Gastrocnemius medialis (tissue), 4 donors: ENCODE data around the gene BPHL. TPM values are rescaled to one million over a fixed set of nuclear protein-coding genes. Genes with fewer than 3 reads are reported as not detected.

Experiments used
- ATAC-seq, 2 donors: fragments of 150-250 bp; one replicate each; pipeline ENCODE4 v1.9.1; 2016
- DNase-seq, 2 donors: peaks; one replicate each; pipeline ENCODE4 v3.0.0-alpha.2; 2019
- H3K27ac ChIP-seq, 4 donors: fragments of 200-600 bp; sonication (generic); 1 replicate in 1 of 4; 2 replicates in 3 of 4; pipeline ENCODE4 v1.5.1; 2016 to 2018; ENCODE audit warnings: mild to moderate bottlenecking in 2 of 4, moderate library complexity in 1 of 4
- H3K27me3 ChIP-seq, 3 donors: fragments of 200-600 bp; sonication (generic) in 2 of 3; 1 replicate in 1 of 3; 2 replicates in 2 of 3; pipeline versions ENCODE4 v1.5.1 to v1.6.0; 2016 to 2019; ENCODE audit warnings: mild to moderate bottlenecking in 1 of 3, moderate library complexity in 1 of 3
- H3K36me3 ChIP-seq, 2 donors: fragments of 200-600 bp; sonication (generic) in 1 of 2; one replicate each; pipeline ENCODE4 v1.5.1; 2017 to 2018
- H3K4me1 ChIP-seq, 2 donors: fragments of 200-600 bp; sonication (generic) in 1 of 2; one replicate each; pipeline ENCODE4 v1.5.1; 2016 to 2017; ENCODE audit warnings: mild to moderate bottlenecking in 2 of 2
- H3K4me3 ChIP-seq, 4 donors: fragments of 200-600 bp; sonication (generic) in 3 of 4; 1 replicate in 1 of 4; 2 replicates in 3 of 4; pipeline ENCODE4 v1.5.1; 2016 to 2019; ENCODE audit warnings: mild to moderate bottlenecking in 2 of 4
- H3K9me3 ChIP-seq, 3 donors: fragments of 200-600 bp; sonication (generic) in 2 of 3; 1 replicate in 1 of 3; 2 replicates in 2 of 3; pipeline ENCODE4 v1.5.1; 2016 to 2019
- CTCF ChIP-seq, 5 experiments: fragments of 450-650 bp in 3 of 5; fragments of 200-600 bp in 2 of 5; sonication (generic) in 2 of 5; IDR thresholded peaks in 4 of 5; conservative IDR thresholded peaks in 1 of 5; 1 replicate in 4 of 5; 2 replicates in 1 of 5; pipeline ENCODE4 v1.5.1; 2016 to 2019; ENCODE audit warnings: antibody characterized with exemption in 5 of 5, mild to moderate bottlenecking in 3 of 5, moderate library complexity in 3 of 5
- POLR2A ChIP-seq, 2 donors: fragments of 450-650 bp; IDR thresholded peaks; one replicate each; pipeline ENCODE4 v1.6.1; 2017; ENCODE audit warnings: antibody characterized with exemption in 2 of 2, mild to moderate bottlenecking in 2 of 2, moderate library complexity in 2 of 2
- in situ Hi-C, 4 donors: fragments of 200-750 bp; cut with MboI; loops; one replicate each; pipeline versions ENCODE4 v1.15.0 to v1.8.0; 2017; ENCODE audit warnings: low sequenced_read_pairs in 4 of 4
- intact Hi-C: fragments of 100-400 bp; cut with DNase I; formaldehyde crosslinking; loops from one replicate; pipeline ENCODE4 v1.15.1; 2023; ENCODE audit warnings: low total_unique reads
- total RNA-seq, 4 donors: library from RNA; depleted of rRNA; stranded (reverse); fragments of >200 nt; gene quantifications; one replicate each; pipeline versions ENCODE4 v1.1.0 to v1.2.3, GENCODE V29; 2016

BPHL gene
- total RNA-seq, 4 donors from 2014 or later, result 4.7 to 8.7 (median 5.8) TPM

GRCh38 chr6:3108746-3109414, 9.6 kb upstream of the BPHL start:
- H3K36me3 ChIP-seq, result peaks cover 7 to 78% of the 10 kb centered on the region in 2 donors
- no peak for TF ChIP-seq POLR2A (IDR thresholded peaks at IDR 0.05)
- no peak for TF ChIP-seq CTCF (IDR thresholded peaks at IDR 0.05 in 4 of 5, conservative IDR thresholded peaks at IDR 0.05 in 1 of 5)
- intact Hi-C loops, result no loop called here
- no peaks in the 10 kb centered on the region for H3K9me3 ChIP-seq
- H3K4me1 ChIP-seq, result no peaks in the 10 kb centered on the region
- H3K27ac ChIP-seq, result no peak overlapping the region
- ATAC-seq (no peak), DNase-seq (no peak)
- H3K4me3 ChIP-seq, result no peak overlapping the region
- in situ Hi-C loops, result loop anchor here in 1 of 4 donors (25.0 kb wide), 2 partner anchors 628 to 903 kb away; a partner anchor contains a TSS
- H3K27me3 ChIP-seq, result no peaks in the 10 kb centered on the region

GRCh38 chr6:3109761-3110160, 8.8 kb upstream of the BPHL start:
- no peaks in the 10 kb centered on the region for H3K27me3 ChIP-seq
- peaks cover 7 to 76% of the 10 kb centered on the region in 2 donors for H3K36me3 ChIP-seq
- intact Hi-C loops, result no loop called here
- no peaks in the 10 kb centered on the region for H3K4me1 ChIP-seq
- TF ChIP-seq POLR2A (IDR thresholded peaks at IDR 0.05), result no peak
- TF ChIP-seq CTCF (IDR thresholded peaks at IDR 0.05 in 4 of 5, conservative IDR thresholded peaks at IDR 0.05 in 1 of 5), result no peak
- DNase-seq, result no peak
- ATAC-seq, result no peak
- H3K4me3 ChIP-seq, result no peak overlapping the region
- no peaks in the 10 kb centered on the region for H3K9me3 ChIP-seq
- H3K27ac ChIP-seq, result no peak overlapping the region
- in situ Hi-C loops, result loop anchor here in 1 of 4 donors (25.0 kb wide), 2 partner anchors 628 to 903 kb away; a partner anchor contains a TSS

GRCh38 chr6:3114377-3114776, 4.1 kb upstream of the BPHL start:
- Histone ChIP-seq H3K9me3 (no peaks in the 10 kb centered on the region), H3K36me3 (peaks cover 0 to 44% of the 10 kb centered on the region in 2 donors), H3K4me3 (no peak overlapping the region), H3K4me1 (peaks cover 10 to 11% of the 10 kb centered on the region in 2 donors), H3K27ac (no peak overlapping the region), H3K27me3 (no peaks in the 10 kb centered on the region)
- TF ChIP-seq POLR2A (IDR thresholded peaks at IDR 0.05), result no peak
- TF ChIP-seq CTCF (IDR thresholded peaks at IDR 0.05 in 4 of 5, conservative IDR thresholded peaks at IDR 0.05 in 1 of 5), result no peak
- in situ Hi-C loops (loop anchor here in 1 of 4 donors (25.0 kb wide), 2 partner anchors 623 to 898 kb away; a partner anchor contains a TSS), intact Hi-C loops (no loop called here)
- ATAC-seq, result no peak
- DNase-seq, result no peak

- peak overlapping the region; percentile 78 to 90 (median 82) for H3K4me3 ChIP-seq
- intact Hi-C loops (loop anchor here (2.0 to 5.0 kb wide), 4 partner anchors 39 to 141 kb away; partner anchors contain the start of genes NQO2, PSMG4, RIPK1 and TUBB2A), in situ Hi-C loops (loop anchor here in 1 of 4 donors (25.0 kb wide), 2 partner anchors 619 to 894 kb away; a partner anchor contains a TSS)
- peaks cover 13 to 14% of the 10 kb centered on the region in 2 donors for H3K4me1 ChIP-seq
- no peak for DNase-seq
- H3K9me3 ChIP-seq, result no peaks in the 10 kb centered on the region
- ATAC-seq, result peak in 1 of 2 donors; percentile 2
- TF ChIP-seq CTCF (IDR thresholded peaks at IDR 0.05 in 4 of 5, conservative IDR thresholded peaks at IDR 0.05 in 1 of 5) (no peak), POLR2A (IDR thresholded peaks at IDR 0.05) (no peak)
- H3K36me3 ChIP-seq, result peaks cover 0 to 14% of the 10 kb centered on the region in 2 donors
- peak overlapping the region; percentile 90 to 97 (median 96) for H3K27ac ChIP-seq
- H3K27me3 ChIP-seq, result no peaks in the 10 kb centered on the region
These were observed 579 bp upstream of the BPHL start for GRCh38 chr6:3117912-3118352.
